Esophagus muscularis mucosa (tissue), 4 donors: ENCODE measurements around the gene AVEN. TPM values are rescaled to one million over a fixed set of nuclear protein-coding genes. Genes with fewer than 3 reads are reported as not detected.

Experiments used
- DNase-seq: peaks from one replicate; pipeline ENCODE4 v3.0.0-alpha.2; 2017; ENCODE audit errors: extremely low spot score
- H3K27ac ChIP-seq, 4 donors: fragments of 200-600 bp; sonication (generic); replicated peaks in 1 of 4; 1 replicate in 3 of 4; 2 replicates in 1 of 4; pipeline ENCODE4 v1.5.1; 2016 to 2019; ENCODE audit warnings: mild to moderate bottlenecking in 1 of 4
- H3K27me3 ChIP-seq, 4 donors: fragments of 200-600 bp; sonication (generic); one replicate each; pipeline versions ENCODE4 v1.5.1 to v1.6.0; 2016 to 2019
- H3K36me3 ChIP-seq, 4 donors: fragments of 200-600 bp; sonication (generic); one replicate each; pipeline ENCODE4 v1.5.1; 2016 to 2019
- H3K4me1 ChIP-seq, 4 donors: fragments of 200-600 bp; sonication (generic); one replicate each; pipeline ENCODE4 v1.5.1; 2016 to 2019
- H3K4me3 ChIP-seq, 4 donors: fragments of 200-600 bp; sonication (generic); 1 replicate in 2 of 4; 2 replicates in 2 of 4; pipeline ENCODE4 v1.5.1; 2016 to 2019; ENCODE audit warnings: mild to moderate bottlenecking in 4 of 4, moderate library complexity in 1 of 4
- H3K9me3 ChIP-seq, 4 donors: fragments of 200-600 bp; sonication (generic); 1 replicate in 3 of 4; 2 replicates in 1 of 4; pipeline ENCODE4 v1.5.1; 2016 to 2019
- EP300 ChIP-seq: sonication (generic); formaldehyde crosslinking; IDR thresholded peaks from one replicate; pipeline ENCODE4 v1.6.1; 2017; ENCODE audit warnings: antibody characterized with exemption
- POLR2A ChIP-seq: fragments of 450-650 bp; IDR thresholded peaks from one replicate; pipeline ENCODE4 v1.6.1; 2017; ENCODE audit warnings: antibody characterized with exemption, moderate library complexity, mild to moderate bottlenecking, low read depth
- POLR2AphosphoS5 ChIP-seq, 2 donors: sonication (generic); formaldehyde crosslinking; IDR thresholded peaks; one replicate each; pipeline ENCODE4 v1.6.1; 2017; ENCODE audit warnings: antibody characterized with exemption in 2 of 2
- WGBS: methylation state at CpG from one replicate; pipeline ENCODE4 v1.1.5; 2018; 5-methylcytosine and 5-hydroxymethylcytosine counted together
- intact Hi-C: fragments of 100-400 bp; cut with DNase I; formaldehyde crosslinking; loops from one replicate; pipeline ENCODE4 v1.15.1; 2023
- total RNA-seq, 4 donors: library from RNA; depleted of rRNA; stranded (reverse); fragments of >200 nt; gene quantifications; one replicate each; pipeline versions ENCODE4 v1.1.0 to v1.2.1, GENCODE V29; 2016
- TF ChIP-seq, protein P1 (sequence below), 3 experiments: fragments of 200-600 bp in 2 of 3; fragments of 450-650 bp in 1 of 3; sonication (generic) in 2 of 3; IDR thresholded peaks; one replicate each; pipeline ENCODE4 v1.5.1; 2017 to 2019; ENCODE audit warnings: antibody characterized with exemption in 3 of 3, mild to moderate bottlenecking in 2 of 3, moderate library complexity in 1 of 3

Gene AVEN
- total RNA-seq, 4 donors from 2014 or later: 18.2 to 30.9 (median 27.6) TPM

DNA sequence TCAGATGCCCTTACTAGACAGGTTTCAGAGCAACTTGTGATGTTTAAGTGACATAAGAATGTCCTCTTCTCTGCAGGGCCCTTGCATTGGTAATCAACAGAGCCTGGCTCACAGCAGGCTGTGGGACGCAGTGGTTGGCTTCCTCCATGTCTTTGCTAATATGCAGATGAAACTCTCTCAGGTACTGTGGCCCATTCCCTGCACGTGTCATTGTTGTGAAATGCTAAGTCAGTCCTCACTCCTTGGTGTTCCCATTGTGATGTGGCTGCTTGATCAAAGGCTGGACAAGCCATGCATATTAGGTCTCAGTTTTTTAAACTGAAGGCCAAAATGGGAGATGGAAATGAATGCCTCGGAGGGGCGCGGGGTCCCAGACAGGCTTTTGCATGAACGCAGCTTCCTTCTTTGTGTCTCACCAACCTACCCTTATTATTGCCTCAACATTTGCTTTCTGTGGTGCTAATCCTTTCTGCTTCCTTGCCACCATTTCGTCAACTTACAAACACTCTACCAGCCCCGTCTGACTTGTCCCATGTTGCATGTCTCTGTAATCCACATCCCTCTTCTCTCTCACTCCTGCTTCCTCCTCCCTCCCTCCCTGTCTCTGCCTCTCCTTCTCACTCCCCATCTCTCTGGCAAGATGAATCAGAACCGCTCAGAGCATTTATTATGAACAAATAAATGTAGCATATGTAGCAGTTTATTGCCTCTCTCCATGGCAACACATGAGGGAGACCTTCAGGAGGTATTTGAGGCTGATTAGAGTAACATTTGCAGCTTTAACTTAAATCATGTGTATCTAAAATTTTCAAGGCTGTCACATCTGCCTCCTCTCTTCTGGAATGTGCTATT lies 203.9 kb downstream of the AVEN start:
- intact Hi-C loops: no loop called here
- Histone ChIP-seq H3K36me3 (no peaks in the 10 kb centered on the region), H3K27ac (no peak overlapping the region), H3K27me3 (no peaks in the 10 kb centered on the region), H3K9me3 (no peaks in the 10 kb centered on the region), H3K4me3 (no peak overlapping the region), H3K4me1 (no peaks in the 10 kb centered on the region)
- DNase-seq: no peak
- TF ChIP-seq, protein P1, sequence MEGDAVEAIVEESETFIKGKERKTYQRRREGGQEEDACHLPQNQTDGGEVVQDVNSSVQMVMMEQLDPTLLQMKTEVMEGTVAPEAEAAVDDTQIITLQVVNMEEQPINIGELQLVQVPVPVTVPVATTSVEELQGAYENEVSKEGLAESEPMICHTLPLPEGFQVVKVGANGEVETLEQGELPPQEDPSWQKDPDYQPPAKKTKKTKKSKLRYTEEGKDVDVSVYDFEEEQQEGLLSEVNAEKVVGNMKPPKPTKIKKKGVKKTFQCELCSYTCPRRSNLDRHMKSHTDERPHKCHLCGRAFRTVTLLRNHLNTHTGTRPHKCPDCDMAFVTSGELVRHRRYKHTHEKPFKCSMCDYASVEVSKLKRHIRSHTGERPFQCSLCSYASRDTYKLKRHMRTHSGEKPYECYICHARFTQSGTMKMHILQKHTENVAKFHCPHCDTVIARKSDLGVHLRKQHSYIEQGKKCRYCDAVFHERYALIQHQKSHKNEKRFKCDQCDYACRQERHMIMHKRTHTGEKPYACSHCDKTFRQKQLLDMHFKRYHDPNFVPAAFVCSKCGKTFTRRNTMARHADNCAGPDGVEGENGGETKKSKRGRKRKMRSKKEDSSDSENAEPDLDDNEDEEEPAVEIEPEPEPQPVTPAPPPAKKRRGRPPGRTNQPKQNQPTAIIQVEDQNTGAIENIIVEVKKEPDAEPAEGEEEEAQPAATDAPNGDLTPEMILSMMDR (IDR thresholded peaks at IDR 0.05): no peak
- TF ChIP-seq POLR2AphosphoS5 (IDR thresholded peaks at IDR 0.05) (no peak), POLR2A (no peak), EP300 (no peak)
- 56% methylated on average over 9 of the region's 9 CpGs for WGBS

DNA sequence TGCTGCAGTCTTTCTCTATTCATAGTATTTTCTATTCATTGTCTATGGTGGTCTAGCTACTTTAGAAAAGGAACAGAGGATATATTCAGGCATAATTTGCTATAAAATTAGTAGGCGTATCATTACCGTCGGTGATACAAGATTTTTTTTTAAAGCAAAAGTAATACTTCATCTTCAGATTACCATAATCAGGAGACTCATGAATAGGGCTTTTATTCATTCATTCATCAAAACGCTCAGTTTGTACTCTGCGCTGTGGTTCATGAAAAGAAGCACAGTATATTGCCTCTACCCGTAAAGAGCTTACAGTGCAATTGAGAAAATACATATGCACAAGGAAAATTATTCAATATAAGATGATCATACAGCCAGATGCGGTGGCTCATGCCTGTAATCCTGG lies 207.4 kb downstream of the AVEN start:
- no peaks in the 10 kb centered on the region for H3K27me3 ChIP-seq
- no peak for DNase-seq
- no peaks in the 10 kb centered on the region for H3K4me1 ChIP-seq
- 85% methylated on average over 7 of the region's 7 CpGs for WGBS
- no peak overlapping the region for H3K27ac ChIP-seq
- peaks cover 0 to 12% (median 0%) of the 10 kb centered on the region in 4 donors for H3K9me3 ChIP-seq
- peaks cover 0 to 20% (median 0%) of the 10 kb centered on the region in 4 donors for H3K36me3 ChIP-seq
- H3K4me3 ChIP-seq: no peak overlapping the region
- TF ChIP-seq POLR2AphosphoS5 (IDR thresholded peaks at IDR 0.05) (no peak), POLR2A (no peak), EP300 (no peak)
- TF ChIP-seq, protein P1 (IDR thresholded peaks at IDR 0.05): no peak
- intact Hi-C loops: no loop called here

DNA sequence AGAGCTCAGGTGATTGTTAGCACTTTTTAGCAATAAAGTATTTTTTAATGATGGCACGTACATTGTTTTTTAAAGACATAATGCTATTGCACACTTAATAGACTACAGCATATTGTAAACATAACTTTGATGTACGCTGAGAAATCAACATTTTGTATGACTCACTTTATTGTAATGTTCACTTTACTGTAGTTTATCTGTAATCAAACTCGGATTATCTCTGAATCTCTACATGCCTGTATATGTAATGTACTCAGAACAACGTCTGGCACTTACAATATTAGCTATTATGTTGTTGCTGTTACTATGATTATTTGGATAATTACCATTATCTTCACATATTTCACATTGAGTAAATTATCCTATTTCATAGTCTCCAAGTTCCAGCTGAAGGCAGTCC lies 208.7 kb downstream of the AVEN start:
- no peaks in the 10 kb centered on the region for H3K4me1 ChIP-seq
- DNase-seq: no peak
- H3K9me3 ChIP-seq: peaks cover 0 to 12% (median 0%) of the 10 kb centered on the region in 4 donors
- 80% methylated on average over 4 of the region's 4 CpGs for WGBS
- no peaks in the 10 kb centered on the region for H3K27me3 ChIP-seq
- intact Hi-C loops: no loop called here
- H3K36me3 ChIP-seq: peaks cover 0 to 31% (median 0%) of the 10 kb centered on the region in 4 donors
- no peak overlapping the region for H3K4me3 ChIP-seq
- H3K27ac ChIP-seq: no peak overlapping the region
- TF ChIP-seq POLR2AphosphoS5 (IDR thresholded peaks at IDR 0.05): no peak

DNA sequence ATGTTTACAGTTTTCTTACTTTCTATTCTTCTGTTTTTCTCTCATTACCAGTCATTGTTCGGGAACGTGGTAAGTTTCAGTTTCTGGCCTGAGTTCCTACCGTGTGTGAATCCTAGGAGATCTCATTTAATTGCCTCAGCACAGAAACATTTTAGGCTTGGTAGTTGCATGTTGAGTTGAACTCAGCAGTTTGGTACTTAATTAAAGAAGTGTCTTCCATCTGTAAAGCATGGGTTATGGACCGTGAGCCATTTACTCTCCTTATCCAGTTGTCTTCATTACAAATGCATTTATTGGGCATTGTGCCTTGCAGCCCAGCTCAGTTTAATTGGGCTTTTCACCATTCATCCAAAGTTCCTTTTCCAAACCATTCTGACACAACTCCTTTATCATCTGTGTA lies 212.8 kb downstream of the AVEN start:
- Histone ChIP-seq H3K9me3 (peaks cover 0 to 12% (median 0%) of the 10 kb centered on the region in 4 donors), H3K27ac (no peak overlapping the region), H3K4me3 (no peak overlapping the region), H3K36me3 (peaks cover 0 to 34% (median 2%) of the 10 kb centered on the region in 4 donors), H3K4me1 (no peaks in the 10 kb centered on the region), H3K27me3 (no peaks in the 10 kb centered on the region)
- intact Hi-C loops: no loop called here
- no peak for DNase-seq
- TF ChIP-seq POLR2AphosphoS5 (IDR thresholded peaks at IDR 0.05) (no peak), EP300 (no peak), POLR2A (no peak)
- TF ChIP-seq, protein P1 (IDR thresholded peaks at IDR 0.05): no peak
- 91% methylated on average over 4 of the region's 4 CpGs for WGBS

DNA sequence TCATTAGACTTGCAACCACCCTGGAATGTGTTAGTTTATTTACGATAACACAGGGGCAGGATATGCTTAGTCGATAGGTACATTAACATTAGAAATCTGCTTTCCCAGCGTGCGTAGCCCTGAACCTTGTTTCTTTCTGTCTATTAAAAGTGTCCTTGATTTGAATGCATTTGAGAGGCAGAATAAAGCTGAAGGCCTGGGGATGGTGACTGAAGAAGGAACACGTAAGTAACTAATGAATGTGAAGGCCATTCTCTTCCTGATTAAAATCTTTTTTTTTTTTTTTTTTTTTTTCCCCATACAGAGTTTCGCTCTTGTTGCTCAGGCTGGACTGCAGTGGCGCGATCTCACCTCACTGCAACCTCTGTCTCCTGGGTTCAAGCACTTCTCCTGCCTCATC lies 213.6 kb downstream of the AVEN start:
- H3K4me1 ChIP-seq: no peaks in the 10 kb centered on the region
- H3K9me3 ChIP-seq: peaks cover 0 to 12% (median 0%) of the 10 kb centered on the region in 4 donors
- H3K36me3 ChIP-seq: peaks cover 0 to 36% (median 2%) of the 10 kb centered on the region in 4 donors
- intact Hi-C loops: no loop called here
- TF ChIP-seq, protein P1 (IDR thresholded peaks at IDR 0.05): no peak
- TF ChIP-seq POLR2A (no peak), EP300 (no peak), POLR2AphosphoS5 (IDR thresholded peaks at IDR 0.05) (no peak)
- no peak overlapping the region for H3K4me3 ChIP-seq
- WGBS: 93% methylated on average over 8 of the region's 8 CpGs
- H3K27me3 ChIP-seq: no peaks in the 10 kb centered on the region
- H3K27ac ChIP-seq: no peak overlapping the region
- DNase-seq: no peak
